ENCODE results near the gene HCFC1. TPM values are rescaled to one million over a fixed set of nuclear protein-coding genes. Genes with fewer than 3 reads are reported as not detected.

Gene HCFC1
- total and polyA plus RNA-seq, 9 donors, result 12.8 to 47.1 (median 34.6) TPM

DNA sequence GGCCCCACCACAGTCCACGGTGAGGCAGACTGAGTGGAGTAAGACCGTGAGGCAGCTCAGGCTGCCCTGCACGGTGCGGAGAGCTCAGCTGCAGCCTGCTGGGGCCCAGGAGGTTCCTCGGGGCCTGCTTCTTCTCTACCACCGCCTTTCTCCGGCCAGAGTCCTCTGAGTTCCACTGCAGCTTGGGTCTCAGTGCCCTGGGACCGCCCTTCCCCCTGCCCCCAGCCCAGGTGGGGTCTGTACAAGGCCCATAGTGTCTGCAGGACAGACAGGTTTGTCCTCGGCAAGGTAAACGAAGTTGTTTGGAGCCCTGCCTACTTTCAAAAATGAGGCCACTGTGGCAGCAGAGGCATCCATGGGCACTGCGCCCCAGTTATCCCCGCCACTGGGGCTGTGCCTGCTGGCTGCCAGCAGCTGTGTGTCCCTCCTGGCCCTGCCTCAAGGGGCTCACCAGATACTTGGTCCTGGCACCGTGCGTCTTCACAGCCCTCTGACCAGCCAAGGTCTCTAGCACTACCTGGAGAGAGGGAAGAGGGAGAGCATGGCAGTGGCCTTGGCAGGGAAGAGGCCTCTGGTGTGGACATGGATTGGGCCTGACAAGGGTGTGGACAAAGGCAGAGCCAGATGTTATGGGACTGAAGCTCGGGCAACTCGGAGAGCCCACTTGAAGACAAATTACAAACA, 44.1 kb upstream of the HCFC1 start:
- H3K4me1 ChIP-seq (ENCODE audit: control insufficient read depth, insufficient read depth, low read length), result peaks cover 23% of the 10 kb centered on the region
- H3K36me3 ChIP-seq (ENCODE audit: control insufficient read depth, insufficient read depth, low read length), result peaks cover 41% of the 10 kb centered on the region
- H3K4me3 ChIP-seq (ENCODE audit: low read length), result no peak overlapping the region
- no peaks in the 10 kb centered on the region for H3K9me3 ChIP-seq (replicated peaks; ENCODE audit: control insufficient read depth, low read depth, low read length)
- peaks cover 55% of the 10 kb centered on the region for H3K27me3 ChIP-seq (ENCODE audit: control insufficient read depth, insufficient read depth, low read length)
- no peak for DNase-seq
- 77% methylated on average over 13 of the region's 16 CpGs for WGBS (ENCODE audit: insufficient coverage)
- no peak overlapping the region for H3K27ac ChIP-seq (ENCODE audit: low read length)

DNA sequence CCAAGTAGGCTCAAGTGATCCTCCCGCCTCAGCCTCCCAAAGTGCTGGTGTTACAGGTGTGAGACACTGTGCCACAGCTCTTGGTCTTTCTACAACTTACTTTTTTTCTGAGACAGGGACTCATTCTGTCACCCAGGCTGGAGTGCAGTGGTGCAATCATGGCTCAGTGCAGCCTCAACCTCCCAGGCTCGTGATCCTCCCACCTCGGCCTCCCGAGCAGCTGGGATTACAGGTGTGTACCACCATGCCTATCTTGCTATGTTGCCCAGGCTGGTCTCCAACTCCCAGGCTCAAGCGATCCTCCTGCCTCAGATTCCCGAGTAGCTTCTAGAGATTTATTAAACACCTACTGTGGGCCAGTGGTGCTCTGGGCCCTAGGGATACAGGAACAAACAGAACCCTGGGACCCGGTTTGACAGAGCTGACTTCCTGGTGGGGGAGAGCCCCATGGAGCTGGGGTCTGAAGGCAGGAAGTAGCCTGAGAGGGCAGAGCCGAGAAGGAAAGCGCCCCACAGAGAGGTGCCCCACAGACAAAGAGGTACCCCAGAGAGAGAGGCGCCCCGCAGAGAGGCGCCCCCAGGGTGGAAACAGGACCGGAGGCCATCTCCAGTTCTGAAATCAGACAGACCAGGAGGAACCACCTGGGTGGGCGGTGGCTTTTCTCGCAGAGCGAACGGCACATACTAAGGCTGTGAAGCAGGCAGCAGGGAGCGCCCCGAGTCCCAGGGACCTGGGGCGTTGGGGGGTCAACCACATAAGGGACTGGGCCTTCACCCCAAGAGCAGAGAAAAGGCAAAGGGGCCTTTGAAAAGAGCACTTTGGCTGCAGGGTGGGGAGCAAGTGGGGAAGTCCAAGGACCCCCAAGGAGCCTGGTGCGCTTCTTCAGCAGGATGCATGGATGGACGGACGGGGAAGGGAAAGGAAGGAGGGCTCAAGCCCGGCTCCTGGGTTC, 43.1 kb upstream of the HCFC1 start:
- 81% methylated on average over 22 of the region's 24 CpGs for WGBS (ENCODE audit: insufficient coverage)
- peaks cover 18% of the 10 kb centered on the region for H3K4me1 ChIP-seq (ENCODE audit: control insufficient read depth, insufficient read depth, low read length)
- H3K27me3 ChIP-seq (ENCODE audit: control insufficient read depth, insufficient read depth, low read length), result peaks cover 59% of the 10 kb centered on the region
- H3K36me3 ChIP-seq (ENCODE audit: control insufficient read depth, insufficient read depth, low read length), result peaks cover 42% of the 10 kb centered on the region
- no peaks in the 10 kb centered on the region for H3K9me3 ChIP-seq (replicated peaks; ENCODE audit: control insufficient read depth, low read depth, low read length)
- no peak overlapping the region for H3K4me3 ChIP-seq (ENCODE audit: low read length)
- H3K27ac ChIP-seq (ENCODE audit: low read length), result no peak overlapping the region
- no peak for DNase-seq

DNA sequence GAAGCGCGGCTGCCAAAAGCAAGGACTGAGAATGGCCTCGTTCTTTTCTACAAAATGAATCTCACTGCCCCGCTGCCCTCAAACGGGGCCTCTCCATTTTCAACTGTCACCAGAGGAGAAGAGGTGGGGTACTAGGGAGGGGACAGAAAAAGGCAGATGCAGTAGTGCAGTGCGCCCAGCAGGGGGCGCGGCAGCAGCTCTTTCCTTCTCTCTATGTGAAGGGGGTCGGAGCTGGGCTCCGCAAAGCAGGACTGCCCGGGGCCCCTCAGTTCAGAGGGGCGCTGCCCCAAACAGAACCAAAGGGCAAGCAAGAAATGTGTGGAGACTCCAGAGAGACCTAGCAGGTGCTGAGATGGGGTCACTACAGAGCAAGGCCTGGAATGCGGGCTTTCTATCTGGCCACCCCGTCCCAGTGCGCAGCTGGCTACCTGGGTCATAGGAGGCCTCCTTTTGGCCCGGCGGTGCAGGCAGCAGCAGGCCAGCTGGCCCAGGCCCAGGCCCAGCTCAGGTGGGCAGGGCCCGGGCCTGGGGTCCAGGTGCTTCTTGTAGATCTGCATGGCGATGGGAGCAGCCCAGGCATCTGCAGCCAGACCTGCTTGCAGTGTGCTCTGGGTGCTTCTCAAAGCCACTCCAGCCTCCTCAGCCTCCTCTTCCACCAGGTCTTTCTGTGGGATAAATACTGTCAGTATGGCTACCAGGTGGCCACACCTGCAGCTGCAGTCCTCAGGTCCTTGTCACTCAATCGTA, 42.2 kb upstream of the HCFC1 start:
- Histone ChIP-seq H3K4me1 (ENCODE audit: control insufficient read depth, insufficient read depth, low read length) (peaks cover 15% of the 10 kb centered on the region), H3K4me3 (ENCODE audit: low read length) (no peak overlapping the region), H3K9me3 (replicated peaks; ENCODE audit: control insufficient read depth, low read depth, low read length) (no peaks in the 10 kb centered on the region), H3K27me3 (ENCODE audit: control insufficient read depth, insufficient read depth, low read length) (peaks cover 57% of the 10 kb centered on the region), H3K36me3 (ENCODE audit: control insufficient read depth, insufficient read depth, low read length) (peaks cover 42% of the 10 kb centered on the region), H3K27ac (ENCODE audit: low read length) (no peak overlapping the region)
- peak; percentile 52 for DNase-seq
- WGBS (ENCODE audit: insufficient coverage), result 51% methylated on average over 13 of the region's 20 CpGs

- WGBS (ENCODE audit: insufficient coverage), result 73% methylated on average over 17 of the region's 17 CpGs
- Histone ChIP-seq H3K36me3 (ENCODE audit: control insufficient read depth, insufficient read depth, low read length) (peaks cover 42% of the 10 kb centered on the region), H3K4me1 (ENCODE audit: control insufficient read depth, insufficient read depth, low read length) (peaks cover 8% of the 10 kb centered on the region), H3K27me3 (ENCODE audit: control insufficient read depth, insufficient read depth, low read length) (peaks cover 56% of the 10 kb centered on the region), H3K9me3 (replicated peaks; ENCODE audit: control insufficient read depth, low read depth, low read length) (no peaks in the 10 kb centered on the region), H3K27ac (ENCODE audit: low read length) (no peak overlapping the region), H3K4me3 (ENCODE audit: low read length) (no peak overlapping the region)
- no peak for DNase-seq
Observed at GRCh38 chrX:154013001-154013421, 41.4 kb upstream of the HCFC1 start.

DNA sequence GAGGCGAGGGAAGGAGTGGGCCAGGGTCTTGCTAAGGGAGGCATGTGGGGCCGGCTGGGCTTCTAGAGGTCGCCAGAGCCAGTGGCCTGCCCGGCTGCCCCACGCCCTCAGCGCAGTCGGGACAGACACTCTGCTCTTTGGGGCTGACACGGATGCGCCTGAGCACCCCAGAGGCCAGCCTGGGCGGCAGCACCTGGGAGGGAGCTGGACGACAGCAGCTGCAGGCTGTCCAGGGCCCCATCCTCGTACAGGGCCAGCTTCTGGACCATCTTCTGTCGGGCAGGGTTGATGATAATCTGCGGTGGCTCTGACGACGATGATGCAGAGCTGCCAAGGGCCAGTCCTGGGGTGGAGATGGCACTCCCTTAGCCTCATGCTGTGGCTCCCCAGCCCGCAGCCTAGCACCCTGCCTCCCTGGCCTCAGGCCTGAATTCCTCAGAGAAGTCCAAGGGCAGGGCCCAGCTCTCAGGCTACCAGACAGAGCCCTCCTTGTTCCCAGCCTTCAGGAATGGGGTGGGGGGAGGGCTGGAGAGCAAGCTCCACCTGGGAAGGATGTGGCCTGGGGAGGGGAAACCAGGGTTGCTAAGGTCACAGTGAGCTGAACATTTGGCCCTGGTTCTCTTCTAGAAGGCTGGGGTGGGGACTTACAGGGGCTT, 40.8 kb upstream of the HCFC1 start:
- H3K27ac ChIP-seq (ENCODE audit: low read length), result no peak overlapping the region
- WGBS (ENCODE audit: insufficient coverage), result 73% methylated on average over 16 of the region's 17 CpGs
- peaks cover 38% of the 10 kb centered on the region for H3K36me3 ChIP-seq (ENCODE audit: control insufficient read depth, insufficient read depth, low read length)
- H3K4me1 ChIP-seq (ENCODE audit: control insufficient read depth, insufficient read depth, low read length), result peaks cover 8% of the 10 kb centered on the region
- peaks cover 60% of the 10 kb centered on the region for H3K27me3 ChIP-seq (ENCODE audit: control insufficient read depth, insufficient read depth, low read length)
- no peak overlapping the region for H3K4me3 ChIP-seq (ENCODE audit: low read length)
- H3K9me3 ChIP-seq (replicated peaks; ENCODE audit: control insufficient read depth, low read depth, low read length), result no peaks in the 10 kb centered on the region
- no peak for DNase-seq

DNA sequence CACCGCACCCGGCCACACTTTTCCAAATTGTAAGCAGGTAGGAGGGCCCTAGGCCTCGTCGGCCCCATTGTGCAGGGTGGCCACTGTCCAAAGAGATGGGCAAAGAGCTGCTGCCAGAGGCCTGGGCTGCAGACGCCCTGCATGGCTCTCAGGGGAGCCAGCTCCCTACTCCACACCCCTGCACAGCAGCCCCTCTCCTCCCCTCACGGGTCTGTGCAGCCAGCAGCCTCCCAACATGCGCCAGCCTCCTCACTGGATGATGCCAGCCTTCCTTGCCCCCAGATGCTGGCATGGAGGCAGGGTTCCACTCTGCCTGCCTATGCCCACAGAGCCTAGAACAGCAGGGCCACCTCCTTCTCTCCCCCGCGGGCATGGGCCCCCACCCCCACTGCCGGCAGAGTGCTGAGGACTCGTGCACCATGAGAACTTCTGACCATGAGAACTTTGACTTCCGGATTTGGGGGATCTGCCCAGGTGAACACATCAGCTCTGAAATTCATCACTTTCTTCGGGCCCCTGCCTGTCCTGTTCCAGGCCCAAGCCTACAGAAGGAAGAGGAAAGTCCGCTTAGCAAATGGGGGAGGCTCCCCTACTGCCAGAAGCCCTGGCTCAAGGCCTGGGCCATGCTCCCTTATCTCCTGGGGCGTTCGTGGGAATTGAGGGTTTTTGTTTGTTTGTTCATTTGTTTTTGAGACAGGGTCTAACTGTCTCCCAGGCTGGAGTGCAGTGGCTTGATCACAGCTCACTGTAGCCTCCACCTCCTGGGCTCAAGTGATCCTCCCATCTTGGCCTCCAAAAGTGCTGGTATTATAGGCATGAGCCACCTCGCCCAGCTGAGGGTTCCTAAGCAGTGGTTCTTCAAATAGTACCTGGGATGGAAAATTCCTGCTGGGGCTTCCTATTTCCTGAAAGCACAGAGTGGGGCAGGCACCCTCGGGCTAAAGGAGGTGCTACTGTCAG, 40.0 kb upstream of the HCFC1 start:
- Histone ChIP-seq H3K36me3 (ENCODE audit: control insufficient read depth, insufficient read depth, low read length) (peaks cover 31% of the 10 kb centered on the region), H3K27ac (ENCODE audit: low read length) (no peak overlapping the region), H3K9me3 (replicated peaks; ENCODE audit: control insufficient read depth, low read depth, low read length) (no peaks in the 10 kb centered on the region), H3K4me1 (ENCODE audit: control insufficient read depth, insufficient read depth, low read length) (peaks cover 8% of the 10 kb centered on the region), H3K4me3 (ENCODE audit: low read length) (no peak overlapping the region), H3K27me3 (ENCODE audit: control insufficient read depth, insufficient read depth, low read length) (peaks cover 62% of the 10 kb centered on the region)
- 84% methylated on average over 13 of the region's 18 CpGs for WGBS (ENCODE audit: insufficient coverage)
- DNase-seq, result no peak

DNA sequence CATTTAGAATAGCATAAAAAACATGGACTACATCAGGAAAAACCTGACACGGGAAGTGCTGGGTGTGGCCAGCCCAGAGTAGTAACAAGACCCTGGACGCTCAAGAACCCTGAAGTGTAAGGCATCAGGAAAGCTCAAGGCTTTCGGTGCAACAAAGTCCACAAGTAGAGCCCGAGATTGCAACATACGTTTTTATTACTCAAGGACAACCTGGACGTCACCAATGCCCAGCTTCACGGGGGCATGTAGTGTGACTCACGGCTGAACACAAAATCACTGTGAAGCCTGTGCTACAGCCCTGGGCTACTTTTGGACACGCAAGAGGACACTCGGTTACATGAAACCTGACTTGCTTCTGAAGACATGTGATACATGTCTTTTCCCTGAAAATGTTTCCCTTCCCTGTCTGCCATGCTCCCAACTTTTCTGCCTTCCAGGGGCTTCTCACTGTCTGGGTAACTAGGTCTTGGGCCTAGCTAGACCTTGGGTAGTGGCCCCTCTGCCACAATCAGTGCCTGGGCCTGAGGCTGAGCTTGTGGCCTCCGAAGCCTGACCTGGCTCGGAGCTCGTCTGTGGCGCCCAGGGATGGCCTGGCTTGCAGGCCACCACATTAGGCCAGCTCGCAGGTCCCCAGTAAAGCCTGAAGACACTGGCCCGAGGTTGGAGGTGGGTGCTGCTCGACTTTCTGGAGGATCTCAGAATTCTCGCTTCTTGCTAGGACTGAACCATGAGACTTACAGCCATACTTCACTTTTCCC, 38.9 kb upstream of the HCFC1 start:
- H3K36me3 ChIP-seq (ENCODE audit: control insufficient read depth, insufficient read depth, low read length), result peaks cover 24% of the 10 kb centered on the region
- 85% methylated on average over 18 of the region's 18 CpGs for WGBS (ENCODE audit: insufficient coverage)
- peaks cover 8% of the 10 kb centered on the region for H3K4me1 ChIP-seq (ENCODE audit: control insufficient read depth, insufficient read depth, low read length)
- H3K27me3 ChIP-seq (ENCODE audit: control insufficient read depth, insufficient read depth, low read length), result peaks cover 66% of the 10 kb centered on the region
- H3K4me3 ChIP-seq (ENCODE audit: low read length), result no peak overlapping the region
- no peaks in the 10 kb centered on the region for H3K9me3 ChIP-seq (replicated peaks; ENCODE audit: control insufficient read depth, low read depth, low read length)
- no peak for DNase-seq
- no peak overlapping the region for H3K27ac ChIP-seq (ENCODE audit: low read length)

DNA sequence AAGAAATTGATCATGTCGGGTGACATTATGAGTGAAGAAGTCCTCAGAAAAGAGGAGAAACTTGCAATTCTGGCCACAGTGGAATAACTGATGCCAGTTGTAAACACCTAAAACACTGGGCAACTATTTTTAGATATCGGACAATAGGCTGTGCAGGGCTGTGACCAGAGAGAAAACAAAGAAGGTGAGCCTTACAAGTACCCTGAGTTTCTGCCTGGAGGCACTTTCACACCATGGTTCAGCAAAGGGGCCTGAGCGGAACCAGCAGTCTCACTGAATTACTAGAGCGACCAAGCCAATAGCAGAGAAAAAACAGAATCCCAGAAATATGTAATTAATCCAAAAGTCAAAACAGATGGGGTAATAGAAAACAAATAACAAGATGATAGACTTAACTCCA, 36.9 kb upstream of the HCFC1 start:
- peaks cover 16% of the 10 kb centered on the region for H3K36me3 ChIP-seq (ENCODE audit: control insufficient read depth, insufficient read depth, low read length)
- DNase-seq, result no peak
- no peak overlapping the region for H3K4me3 ChIP-seq (ENCODE audit: low read length)
- H3K27me3 ChIP-seq (ENCODE audit: control insufficient read depth, insufficient read depth, low read length), result peaks cover 62% of the 10 kb centered on the region
- H3K27ac ChIP-seq (ENCODE audit: low read length), result no peak overlapping the region
- no peaks in the 10 kb centered on the region for H3K9me3 ChIP-seq (replicated peaks; ENCODE audit: control insufficient read depth, low read depth, low read length)
- WGBS (ENCODE audit: insufficient coverage), result 73% methylated on average over 2 of the region's 4 CpGs
- H3K4me1 ChIP-seq (ENCODE audit: control insufficient read depth, insufficient read depth, low read length), result peaks cover 4% of the 10 kb centered on the region
